NT2/D1 (cell line): ENCODE results near the gene SLMAP.

Experiments
- YY1 ChIP-seq: IDR thresholded peaks from 2 replicates; pipeline ENCODE4 v1.6.1; 2011; ENCODE audit not compliant: insufficient read length, insufficient read depth
- ZNF274 ChIP-seq: IDR thresholded peaks from 2 replicates; pipeline ENCODE4 v1.6.1; 2011; ENCODE audit warnings: mild to moderate bottlenecking, low read depth, low read length

GRCh38 chr3:57893156-57893555 lies 137.0 kb downstream of the SLMAP start:
- no peak for TF ChIP-seq ZNF274
- TF ChIP-seq YY1 = no peak
